Endodermal cell (in vitro differentiated cells): Measurements from ENCODE around the gene USP21. TPM values are rescaled to one million over a fixed set of nuclear protein-coding genes. Genes with fewer than 3 reads are reported as not detected.

Experiments
- DNase-seq: peaks from one replicate; pipeline ENCODE4 v3.0.0-alpha.2; 2017
- H3K27ac ChIP-seq: 2 replicates; pipeline ENCODE4 v1.5.1; 2013; ENCODE audit warnings: mild to moderate bottlenecking, low read depth, low read length, moderate library complexity
- H3K27me3 ChIP-seq: 2 replicates; pipeline ENCODE4 v1.6.1; 2013; ENCODE audit warnings: mild to moderate bottlenecking, low read length, moderate library complexity; ENCODE audit not compliant: insufficient read depth, control insufficient read depth, poor library complexity, severe bottlenecking
- H3K36me3 ChIP-seq: 2 replicates; pipeline ENCODE4 v1.7.0; 2013; ENCODE audit warnings: mild to moderate bottlenecking, low read length, moderate library complexity; ENCODE audit not compliant: control insufficient read depth, insufficient read depth
- H3K4me1 ChIP-seq: one replicate; pipeline ENCODE4 v1.7.0; 2013; ENCODE audit warnings: low read length; ENCODE audit not compliant: control insufficient read depth, insufficient read depth
- H3K4me3 ChIP-seq: 2 replicates; pipeline ENCODE4 v1.5.1; 2013; ENCODE audit warnings: mild to moderate bottlenecking, low read length, moderate library complexity
- H3K9ac ChIP-seq: 2 replicates; pipeline ENCODE4 v1.6.1; 2013; ENCODE audit warnings: mild to moderate bottlenecking, low read length, moderate library complexity; ENCODE audit not compliant: poor library complexity, severe bottlenecking; ENCODE audit errors: extremely low read depth
- H3K9me3 ChIP-seq: 2 replicates; pipeline ENCODE4 v1.6.1; 2013; ENCODE audit warnings: mild to moderate bottlenecking, low read length, moderate library complexity; ENCODE audit not compliant: control insufficient read depth
- H3K27ac Mint-ChIP-seq: 2 replicates; pipeline ENCODE4 v1.8.0; 2020; ENCODE audit warnings: mixed read lengths
- H3K27me3 Mint-ChIP-seq: 2 replicates; pipeline ENCODE4 v1.8.0; 2021; ENCODE audit warnings: mild to moderate bottlenecking, mixed read lengths; ENCODE audit not compliant: insufficient read depth
- H3K36me3 Mint-ChIP-seq: 2 replicates; pipeline ENCODE4 v1.8.0; 2020; ENCODE audit warnings: low read depth, mixed read lengths
- H3K4me1 Mint-ChIP-seq: 2 replicates; pipeline ENCODE4 v1.8.0; 2020; ENCODE audit warnings: mixed read lengths
- H3K4me3 Mint-ChIP-seq: 2 replicates; pipeline ENCODE4 v1.8.0; 2020; ENCODE audit warnings: mild to moderate bottlenecking, moderate library complexity, mixed read lengths
- H3K9me3 Mint-ChIP-seq: 2 replicates; pipeline ENCODE4 v1.8.0; 2020; ENCODE audit warnings: mild to moderate bottlenecking, mixed read lengths
- CTCF ChIP-seq: fragments of 200-600 bp; sonication (generic); conservative IDR thresholded peaks from 2 replicates; pipeline ENCODE4 v1.5.0; 2021; ENCODE audit warnings: antibody characterized with exemption, mild to moderate bottlenecking
- WGBS, 2 experiments: methylation state at CpG; one replicate each; pipeline versions ENCODE4 v1.1.5 to v1.1.7; 2013; ENCODE audit warnings: missing lambda C conversion rate in 2 of 2, mixed read lengths in 1 of 2; ENCODE audit not compliant: insufficient coverage in 1 of 2, insufficient read length in 1 of 2; 5-methylcytosine and 5-hydroxymethylcytosine counted together
- total RNA-seq, 2 donors: library from RNA; stranded (reverse); fragmentation: NEBNext Ultra II Directional in 1 of 2; extraction: Animal tissue kit (Norgen Biotek cat#: 25700) in 1 of 2; gene quantifications; 2 replicates in 1 of 2; 3 replicates in 1 of 2; pipeline ENCODE4 v1.2.1, GENCODE V29; 2021

The USP21 gene
- total RNA-seq, 2 donors from 2014 or later = 26.7 to 39.7 TPM

- H3K4me3 Mint-ChIP-seq = no peak overlapping the region
- Histone ChIP-seq H3K27me3 (no peaks in the 10 kb centered on the region), H3K36me3 (peaks cover 79% of the 10 kb centered on the region), H3K27ac (no peak overlapping the region), H3K9me3 (no peaks in the 10 kb centered on the region), H3K4me3 (no peak overlapping the region), H3K9ac (no peak overlapping the region), H3K4me1 (no peaks in the 10 kb centered on the region)
- no peaks in the 10 kb centered on the region for H3K9me3 Mint-ChIP-seq
- H3K36me3 Mint-ChIP-seq = peaks cover 73% of the 10 kb centered on the region
- peaks cover 7% of the 10 kb centered on the region for H3K4me1 Mint-ChIP-seq
- TF ChIP-seq CTCF = peak; percentile 93
- WGBS, 2 experiments = 51 to 62% methylated on average over 4 to 11 of the region's 11 CpGs
- no peaks in the 10 kb centered on the region for H3K27me3 Mint-ChIP-seq
- DNase-seq = peak; percentile 95
- peak overlapping the region; percentile 71 for H3K27ac Mint-ChIP-seq
These were observed 50.6 kb downstream of the USP21 start for GRCh38 chr1:161209790-161210409.

GRCh38 chr1:161214369-161214768, 55.1 kb downstream of the USP21 start:
- Mint-ChIP-seq H3K27ac (no peak overlapping the region), H3K4me1 (peaks cover 36% of the 10 kb centered on the region), H3K9me3 (no peaks in the 10 kb centered on the region), H3K4me3 (no peak overlapping the region), H3K27me3 (no peaks in the 10 kb centered on the region), H3K36me3 (peaks cover 51% of the 10 kb centered on the region)
- Histone ChIP-seq H3K27ac (no peak overlapping the region), H3K4me3 (no peak overlapping the region), H3K9me3 (no peaks in the 10 kb centered on the region), H3K27me3 (no peaks in the 10 kb centered on the region), H3K36me3 (peaks cover 54% of the 10 kb centered on the region), H3K4me1 (no peaks in the 10 kb centered on the region), H3K9ac (no peak overlapping the region)
- no peak for DNase-seq
- 94 to 96% methylated on average over 7 to 9 of the region's 9 CpGs for WGBS, 2 experiments
- no peak for TF ChIP-seq CTCF

GRCh38 chr1:161215076-161215475, 55.8 kb downstream of the USP21 start, which contains the start of gene FCER1G:
FCER1G (plus strand) TSS chr1:161215295; CDS start chr1:161215322, 27 bp downstream.
- Histone ChIP-seq H3K36me3 (peaks cover 49% of the 10 kb centered on the region), H3K4me3 (no peak within 1 kb of the TSS), H3K9me3 (no peaks in the 10 kb centered on the region), H3K27ac (no peak within 1 kb of the TSS), H3K9ac (no peak within 1 kb of the TSS), H3K4me1 (no peaks in the 10 kb centered on the region), H3K27me3 (no peaks in the 10 kb centered on the region)
- Mint-ChIP-seq H3K36me3 (peaks cover 47% of the 10 kb centered on the region), H3K27me3 (no peaks in the 10 kb centered on the region), H3K4me3 (no peak within 1 kb of the TSS), H3K27ac (peak within 1 kb of the TSS; percentile 58), H3K9me3 (no peaks in the 10 kb centered on the region), H3K4me1 (peaks cover 38% of the 10 kb centered on the region)
- DNase-seq = no peak
- 95 to 98% methylated on average over 7 to 10 of the region's 10 CpGs for WGBS, 2 experiments
- no peak for TF ChIP-seq CTCF

Other genes starting within 250 kb of the USP21 start
- gene ITLN2, start 204.7 kb upstream of the USP21 start, total RNA-seq = 10 to 100 TPM; 20.3 to 29.7 TPM
- 100 to 1,000 TPM; 190 to 226 TPM for gene F11R, start 138.3 kb upstream of the USP21 start, total RNA-seq
- gene TSTD1, start 120.5 kb upstream of the USP21 start, total RNA-seq = 10 to 100 TPM; 59.1 to 76.4 TPM
- gene USF1, start 113.5 kb upstream of the USP21 start, total RNA-seq = 10 to 100 TPM; 55.5 to 57.3 TPM
- under 1 TPM; 0.07 to 0.13 TPM for gene ARHGAP30, start 89.6 kb upstream of the USP21 start, total RNA-seq
- gene NECTIN4, start 69.9 kb upstream of the USP21 start, total RNA-seq = not detected
- gene KLHDC9, start 61.1 kb upstream of the USP21 start, total RNA-seq = 10 to 100 TPM; 14.6 to 25.4 TPM
- gene PFDN2, start 41.5 kb upstream of the USP21 start, total RNA-seq = 10 to 100 TPM; 62.9 to 95.7 TPM
- 10 to 100 TPM; 51.0 to 65.1 TPM for gene NIT1, start 41.4 kb upstream of the USP21 start, total RNA-seq
- gene DEDD, start 26.8 kb upstream of the USP21 start, total RNA-seq = 10 to 100 TPM; 34.2 to 39.8 TPM
- gene UFC1, start 5.5 kb upstream of the USP21 start, total RNA-seq = 10 to 100 TPM; 89.5 to 97.1 TPM
- 10 to 100 TPM; 46.4 to 47.2 TPM for gene PPOX, start 6.9 kb downstream of the USP21 start, total RNA-seq
- 10 to 100 TPM; 30.4 to 37.9 TPM for gene B4GALT3, start 18.0 kb downstream of the USP21 start, total RNA-seq
- gene ADAMTS4, start 39.6 kb downstream of the USP21 start, total RNA-seq = 1 to 10 TPM; 4.4 to 9.6 TPM
- gene NDUFS2, start 42.9 kb downstream of the USP21 start, total RNA-seq = 10 to 100 TPM; 83.5 to 100.0 TPM
- under 1 TPM; 0.68 to 0.69 TPM for gene FCER1G, start 55.8 kb downstream of the USP21 start, total RNA-seq
- 100 to 1,000 TPM; 268 to 396 TPM for gene APOA2, start 64.1 kb downstream of the USP21 start, total RNA-seq
- 10 to 100 TPM in 1 of 2 donors, 1 to 10 TPM in 1; 9.0 to 11.6 TPM for gene TOMM40L, start 66.6 kb downstream of the USP21 start, total RNA-seq
- not detected for gene NR1I3, start 78.7 kb downstream of the USP21 start, total RNA-seq
- 10 to 100 TPM in 1 of 2 donors, 1 to 10 TPM in 1; 4.0 to 11.3 TPM for gene PCP4L1, start 99.2 kb downstream of the USP21 start, total RNA-seq
- gene MPZ, start 150.5 kb downstream of the USP21 start, total RNA-seq = 1 to 10 TPM; 1.7 to 3.3 TPM
- gene SDHC, start 154.9 kb downstream of the USP21 start, total RNA-seq = 100 to 1,000 TPM; 270 to 296 TPM
- gene CFAP126, start 208.4 kb downstream of the USP21 start, total RNA-seq = 1 to 10 TPM in 1 of 2 donors, under 1 TPM in 1; 0.86 to 1.2 TPM